OCI-LY7 (cell line): ENCODE measurements around the gene SORBS2. TPM values are rescaled to one million over a fixed set of nuclear protein-coding genes. Genes with fewer than 3 reads are reported as not detected.
"Not testable (repeated sequence)": the region's sequence is repeated elsewhere in the genome, so short reads cannot be mapped to it uniquely, and the experiment has no call there.

Source experiments
- BruUV-seq: library from RNA; stranded (reverse); fragments of 400-500 nt; replicated peaks from 2 replicates; lab custom pipeline; 2021; lab: Mats Ljungman, UMichigan
- CTCF ChIA-PET: fragments of 300-600 bp; sonication (Branson Sonifier 250); formaldehyde crosslinking; loops from one replicate; lab custom pipeline; 2022; ENCODE audit warnings: antibody characterized with exemption; ENCODE audit not compliant: unreplicated experiment; lab: Charles Lee
- POLR2A ChIA-PET: fragments of 300-600 bp; sonication (Branson Sonifier 250); formaldehyde crosslinking; loops from one replicate; lab custom pipeline; 2022; ENCODE audit warnings: antibody characterized with exemption; lab: Charles Lee
- DNase-seq: peaks from one replicate; pipeline ENCODE4 v3.0.0-alpha.2; 2015; ENCODE audit warnings: low spot score
- H2AFZ ChIP-seq: fragments of 200-600 bp; sonication (generic), shearing (Covaris generic); 2 replicates; pipeline ENCODE4 v1.6.1; 2014; ENCODE audit warnings: mild to moderate bottlenecking, antibody characterized with exemption, low read length, moderate library complexity
- H3K27ac ChIP-seq: fragments of 200-600 bp; sonication (generic); 2 replicates; pipeline ENCODE4 v1.5.1; 2014; ENCODE audit warnings: mixed run types, low read depth, mild to moderate bottlenecking, moderate library complexity, low read length, inconsistent platforms; ENCODE audit not compliant: poor library complexity, severe bottlenecking
- H3K36me3 ChIP-seq: fragments of 200-600 bp; sonication (generic); 2 replicates; pipeline ENCODE4 v1.6.1; 2014; ENCODE audit warnings: mild to moderate bottlenecking, antibody characterized with exemption, low read length, moderate library complexity, mixed read lengths; ENCODE audit not compliant: insufficient read depth
- H3K4me1 ChIP-seq: fragments of 200-600 bp; sonication (generic); 2 replicates; pipeline ENCODE4 v1.5.1; 2014; ENCODE audit warnings: mild to moderate bottlenecking, low read length; ENCODE audit not compliant: insufficient read depth, poor library complexity, severe bottlenecking
- H3K4me2 ChIP-seq: fragments of 200-600 bp; sonication (generic); 2 replicates; pipeline ENCODE4 v1.6.1; 2014; ENCODE audit warnings: mild to moderate bottlenecking, low read length
- H3K4me3 ChIP-seq: fragments of 200-600 bp; sonication (generic); 2 replicates; pipeline ENCODE4 v1.5.1; 2014; ENCODE audit warnings: mild to moderate bottlenecking, low read depth, low read length; ENCODE audit not compliant: poor library complexity, severe bottlenecking
- H3K79me2 ChIP-seq: fragments of 200-600 bp; sonication (generic); 2 replicates; pipeline ENCODE4 v1.6.1; 2016; ENCODE audit warnings: low read depth, mild to moderate bottlenecking, low read length, moderate library complexity, mixed read lengths; ENCODE audit not compliant: insufficient read depth
- H3K9me2 ChIP-seq: fragments of 200-600 bp; sonication (generic); 2 replicates; pipeline ENCODE4 v1.6.1; 2016; ENCODE audit warnings: mild to moderate bottlenecking, low read length, mixed read lengths; ENCODE audit not compliant: insufficient read depth
- H3K9me3 ChIP-seq: fragments of 200-600 bp; sonication (generic); 2 replicates; pipeline ENCODE4 v1.6.1; 2014; ENCODE audit warnings: mild to moderate bottlenecking, mixed run types, low read length, mixed read lengths
- H4K20me1 ChIP-seq: fragments of 200-600 bp; sonication (generic); 2 replicates; pipeline ENCODE4 v1.6.1; 2014; ENCODE audit warnings: mild to moderate bottlenecking, antibody characterized with exemption, low read length, moderate library complexity, mixed read lengths; ENCODE audit not compliant: insufficient read depth
- EZH2phosphoT487 ChIP-seq: fragments of 200-600 bp; sonication (generic); IDR thresholded peaks from 2 replicates; pipeline ENCODE4 v1.6.1; 2018; ENCODE audit warnings: low read depth, borderline replicate concordance, mild to moderate bottlenecking, mixed run types, antibody characterized with exemption, low read length, moderate library complexity, mixed read lengths
- intact Hi-C: fragments of 100-400 bp; cut with micrococcal nuclease; formaldehyde crosslinking; loops from one replicate; pipeline ENCODE4 v1.10.0; 2022; ENCODE audit not compliant: unreplicated experiment
- total RNA-seq, 2 experiments: library from RNA; depleted of rRNA in 1 of 2; stranded (reverse); fragments of >200 nt in 1 of 2; shearing (Covaris generic) in 1 of 2; gene quantifications; 2 replicates each; pipeline ENCODE4 v1.2.3, GENCODE V29; 2014 to 2022
- TF ChIP-seq, protein P1 (sequence below): fragments of 200-600 bp; sonication (generic); conservative IDR thresholded peaks from 2 replicates; pipeline ENCODE4 v1.5.1; 2014; ENCODE audit warnings: mild to moderate bottlenecking, antibody characterized with exemption, low read length, moderate library complexity, mixed read lengths

Gene SORBS2
- total RNA-seq, 2 experiments from 2014 or later: 33.2 to 43.5 TPM

DNA sequence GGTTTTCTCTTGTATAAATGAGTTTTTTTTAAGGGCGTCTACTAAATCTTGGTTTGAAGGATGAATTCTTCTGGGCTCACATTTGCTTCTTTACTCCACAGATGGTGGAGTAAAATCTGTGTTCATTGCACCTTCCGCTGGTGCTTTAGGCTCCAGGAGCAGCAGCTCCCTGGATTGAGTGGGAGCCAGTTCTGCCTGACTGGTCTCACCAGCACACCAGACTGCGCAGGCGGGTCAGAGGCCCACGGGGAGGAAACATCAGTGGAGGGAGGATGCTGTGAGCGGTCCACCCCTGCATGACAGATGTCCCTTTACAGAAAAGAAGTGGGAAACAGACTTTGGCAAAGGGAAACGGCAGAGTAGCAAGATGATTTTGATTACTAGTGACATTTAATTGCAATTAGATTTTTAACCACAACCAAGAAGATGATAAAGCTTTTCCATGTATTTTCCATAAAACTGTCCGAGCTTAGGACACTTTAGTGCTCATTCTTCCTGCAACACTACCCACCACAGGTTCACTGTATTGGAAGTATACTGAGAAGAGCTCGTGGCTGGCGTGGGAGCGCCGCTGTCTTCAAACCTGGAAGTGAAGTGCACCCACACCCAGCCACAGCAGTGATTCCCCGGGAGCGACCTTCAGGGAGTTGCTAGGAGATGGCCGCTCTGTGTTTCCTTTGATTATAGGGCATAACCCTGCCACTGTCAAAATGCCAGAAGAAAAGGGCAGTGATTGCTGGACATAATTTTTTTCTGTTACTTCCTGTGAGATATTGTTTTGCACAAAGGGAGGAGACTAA, 95.2 kb downstream of the SORBS2 start:
- Histone ChIP-seq H3K9me2 (no peaks in the 10 kb centered on the region), H3K36me3 (no peaks in the 10 kb centered on the region), H3K79me2 (no peaks in the 10 kb centered on the region), H4K20me1 (no peaks in the 10 kb centered on the region), H2AFZ (no peak overlapping the region), H3K4me2 (no peak overlapping the region), H3K9me3 (no peaks in the 10 kb centered on the region), H3K4me1 (no peaks in the 10 kb centered on the region), H3K27ac (no peak overlapping the region), H3K4me3 (no peak overlapping the region)
- POLR2A ChIA-PET: no interaction called here
- CTCF ChIA-PET: no interaction called here
- intact Hi-C loops: no loop called here
- TF ChIP-seq, protein P1, sequence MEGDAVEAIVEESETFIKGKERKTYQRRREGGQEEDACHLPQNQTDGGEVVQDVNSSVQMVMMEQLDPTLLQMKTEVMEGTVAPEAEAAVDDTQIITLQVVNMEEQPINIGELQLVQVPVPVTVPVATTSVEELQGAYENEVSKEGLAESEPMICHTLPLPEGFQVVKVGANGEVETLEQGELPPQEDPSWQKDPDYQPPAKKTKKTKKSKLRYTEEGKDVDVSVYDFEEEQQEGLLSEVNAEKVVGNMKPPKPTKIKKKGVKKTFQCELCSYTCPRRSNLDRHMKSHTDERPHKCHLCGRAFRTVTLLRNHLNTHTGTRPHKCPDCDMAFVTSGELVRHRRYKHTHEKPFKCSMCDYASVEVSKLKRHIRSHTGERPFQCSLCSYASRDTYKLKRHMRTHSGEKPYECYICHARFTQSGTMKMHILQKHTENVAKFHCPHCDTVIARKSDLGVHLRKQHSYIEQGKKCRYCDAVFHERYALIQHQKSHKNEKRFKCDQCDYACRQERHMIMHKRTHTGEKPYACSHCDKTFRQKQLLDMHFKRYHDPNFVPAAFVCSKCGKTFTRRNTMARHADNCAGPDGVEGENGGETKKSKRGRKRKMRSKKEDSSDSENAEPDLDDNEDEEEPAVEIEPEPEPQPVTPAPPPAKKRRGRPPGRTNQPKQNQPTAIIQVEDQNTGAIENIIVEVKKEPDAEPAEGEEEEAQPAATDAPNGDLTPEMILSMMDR: no peak
- TF ChIP-seq EZH2phosphoT487: no peak
- no peak for DNase-seq
- no TSS peak for BruUV-seq

DNA sequence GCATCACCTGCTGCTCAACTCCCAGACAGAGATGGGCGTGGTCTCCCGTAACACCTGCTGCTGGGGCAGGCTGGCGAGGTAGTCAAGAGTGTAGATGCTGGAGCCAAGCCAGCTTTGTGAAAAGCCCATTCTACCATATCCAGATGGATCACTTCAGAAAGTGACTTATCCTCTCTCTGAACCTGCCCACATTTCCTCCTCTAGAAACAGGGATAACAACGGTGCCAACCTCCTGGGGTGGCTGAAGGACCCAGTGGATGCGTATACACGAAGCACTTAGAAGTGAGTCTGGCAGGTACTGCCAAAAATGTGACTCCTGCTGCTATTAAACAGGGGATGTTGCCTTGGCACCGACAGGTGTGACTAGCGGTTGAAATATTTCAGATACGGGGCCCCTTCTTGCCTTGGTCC, 95.8 kb downstream of the SORBS2 start:
- ChIA-PET CTCF (no interaction called here), POLR2A (no interaction called here)
- Histone ChIP-seq H3K4me1 (no peaks in the 10 kb centered on the region), H3K4me3 (no peak overlapping the region), H2AFZ (no peak overlapping the region), H3K9me3 (no peaks in the 10 kb centered on the region), H3K27ac (no peak overlapping the region), H3K4me2 (no peak overlapping the region), H3K36me3 (no peaks in the 10 kb centered on the region), H4K20me1 (no peaks in the 10 kb centered on the region), H3K79me2 (no peaks in the 10 kb centered on the region), H3K9me2 (no peaks in the 10 kb centered on the region)
- no TSS peak for BruUV-seq
- TF ChIP-seq, protein P1: no peak
- TF ChIP-seq EZH2phosphoT487: no peak
- intact Hi-C loops: no loop called here
- DNase-seq: no peak

DNA sequence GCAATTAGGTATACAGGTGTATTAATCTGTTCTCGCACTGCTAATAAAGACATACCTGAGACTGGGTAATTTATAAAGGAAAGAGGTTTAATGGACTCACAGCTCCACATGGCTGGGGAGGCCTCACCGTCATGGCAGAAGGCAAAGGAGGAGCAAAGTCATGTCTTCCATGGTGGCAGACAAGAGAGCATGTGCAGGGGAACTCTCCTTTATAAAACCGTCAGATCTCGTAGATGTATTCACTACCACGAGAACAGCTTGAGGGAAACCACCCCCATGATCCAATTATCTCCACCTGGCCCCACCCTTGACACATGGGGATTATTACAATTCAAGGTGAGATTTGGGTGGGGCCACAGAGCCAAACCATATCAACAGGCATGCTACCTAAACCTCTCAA, 97.5 kb downstream of the SORBS2 start:
- BruUV-seq, H3K9me3 ChIP-seq, H3K4me3 ChIP-seq, H3K79me2 ChIP-seq, DNase-seq, intact Hi-C loops, H3K4me1 ChIP-seq, H3K36me3 ChIP-seq, H3K4me2 ChIP-seq, CTCF ChIA-PET, H4K20me1 ChIP-seq, H2AFZ ChIP-seq, H3K27ac ChIP-seq, H3K9me2 ChIP-seq: not testable (repeated sequence)
- POLR2A ChIA-PET: interaction anchor here (0.6 to 0.8 kb wide), 2 partner anchors 10 to 89 kb away, joined by 3 read pairs; no protein-coding TSS in a partner anchor
